GM18873 (cell line): ENCODE measurements around the gene KCNA2.

ENCODE experiments used
- ATAC-seq: cut with Tn5 transposase; IDR thresholded peaks from one replicate; pipeline ENCODE4 v1.9.1; 2021; ENCODE audit warnings: mild to moderate bottlenecking, moderate library complexity, moderate number of reproducible peaks; ENCODE audit not compliant: unreplicated experiment, low FRiP score

KCNA2 gene

DNA sequence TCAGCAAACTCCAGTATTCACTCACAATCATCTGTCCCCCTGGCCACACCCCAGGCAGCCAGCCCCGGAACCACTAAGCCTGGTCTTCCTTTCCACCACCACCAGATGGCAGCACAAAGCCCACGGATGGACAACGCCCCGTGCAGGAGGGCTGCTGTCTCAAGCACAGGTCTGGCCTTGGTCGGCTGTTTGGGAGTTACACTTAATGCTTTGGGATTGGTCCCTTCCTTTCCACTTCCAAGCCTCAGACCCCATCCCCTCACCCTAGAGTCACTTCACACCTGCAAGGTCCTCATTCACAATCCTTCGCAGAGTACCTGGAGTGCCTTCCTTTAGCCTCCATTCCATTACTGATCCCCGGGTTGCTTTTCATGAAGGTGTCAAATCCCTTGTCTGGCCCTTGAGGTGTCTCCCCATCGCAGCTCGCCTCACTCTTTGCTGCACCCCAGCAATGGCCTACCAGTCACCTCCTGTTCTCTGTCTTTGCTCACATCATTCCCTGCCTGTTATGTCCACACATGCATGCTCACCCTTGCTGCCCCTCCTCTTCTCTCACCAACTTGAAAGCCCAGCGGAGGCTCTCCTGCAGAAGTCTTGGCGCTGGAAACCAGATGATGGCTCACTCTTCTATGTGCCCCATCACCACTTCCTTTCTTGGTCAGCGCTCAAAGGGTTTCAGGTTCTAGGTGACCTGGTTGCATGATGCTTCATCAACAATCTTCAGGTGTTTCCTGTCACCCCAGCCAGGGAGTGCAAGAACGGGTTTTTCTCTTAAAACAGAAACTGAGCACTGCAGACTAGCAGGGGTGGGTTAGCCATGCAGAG is 24.9 kb upstream of the KCNA2 start:
- ATAC-seq = peak; percentile 48

DNA sequence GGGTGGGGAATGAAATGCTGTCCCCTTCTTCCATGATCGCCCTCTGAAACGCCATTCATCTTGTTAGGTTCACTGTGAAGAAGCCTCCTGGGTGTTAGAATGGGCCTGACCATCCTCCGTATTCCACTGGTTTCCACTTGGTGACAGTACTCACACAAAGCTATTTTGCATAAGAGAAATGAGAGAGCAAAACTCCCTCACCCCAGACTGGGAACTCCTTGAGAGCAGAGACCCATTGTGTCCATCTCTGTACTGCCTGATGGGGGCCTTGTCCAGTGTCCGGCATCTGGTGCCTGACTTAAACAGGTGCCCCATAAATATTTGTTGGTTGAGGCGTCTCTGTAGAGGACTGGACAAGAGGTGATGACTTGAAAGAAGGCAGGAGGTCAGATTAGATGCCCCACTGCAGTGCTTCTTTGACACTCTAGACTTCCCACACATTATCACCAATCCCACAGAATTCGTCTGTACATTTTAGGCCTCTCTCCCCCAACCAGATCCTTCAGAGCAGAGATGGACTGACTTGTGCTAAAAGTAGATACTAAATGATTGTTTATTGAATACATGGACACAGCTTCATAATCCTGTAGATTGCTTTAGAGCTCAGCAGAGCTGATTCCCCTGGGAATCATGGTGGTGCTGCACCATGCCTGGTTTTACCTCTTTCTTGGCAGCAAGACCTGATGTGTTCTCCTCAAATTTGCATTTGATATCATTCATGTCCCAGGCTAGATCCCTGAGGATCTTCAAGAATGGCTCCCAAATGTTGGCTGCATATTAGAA is 22.4 kb upstream of the KCNA2 start:
- ATAC-seq = no peak

DNA sequence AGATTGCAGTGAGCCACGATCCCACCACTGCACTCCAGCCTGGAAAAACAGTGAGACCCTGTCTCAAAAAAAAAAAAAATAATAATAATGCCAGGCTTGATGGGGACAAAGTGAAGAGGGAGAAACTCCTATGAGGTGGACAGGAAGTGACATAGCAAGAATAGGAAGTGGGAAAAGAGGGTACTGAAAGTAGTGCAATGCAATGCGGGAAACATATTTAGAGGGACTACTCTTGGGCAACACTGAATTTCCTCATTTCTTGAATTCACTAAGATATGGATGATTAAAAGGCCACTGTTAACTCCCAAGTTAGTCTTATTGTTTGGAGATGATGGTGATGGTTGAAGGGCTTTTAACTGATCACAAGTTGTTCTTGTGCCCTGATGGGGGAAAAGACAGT is 21.6 kb upstream of the KCNA2 start:
- ATAC-seq = no peak

DNA sequence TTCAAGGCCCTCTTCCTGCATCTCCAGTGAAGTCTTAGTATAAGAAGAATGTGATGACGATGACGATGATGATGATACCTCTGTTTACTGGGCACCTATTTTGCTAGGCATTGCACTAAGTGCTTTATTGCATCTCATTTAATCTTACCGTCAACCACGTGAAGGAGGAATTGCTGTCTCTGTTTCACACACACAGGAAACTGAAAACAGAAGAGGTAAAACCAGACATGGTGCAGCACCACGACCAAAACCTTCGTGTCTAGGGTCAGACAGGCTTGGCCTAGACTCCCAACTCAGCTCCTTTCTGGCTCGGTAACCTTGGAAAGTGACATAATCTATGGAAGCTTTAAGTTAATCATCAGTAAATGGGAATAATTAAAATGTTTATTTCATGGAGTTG is 20.7 kb upstream of the KCNA2 start:
- ATAC-seq = no peak

DNA sequence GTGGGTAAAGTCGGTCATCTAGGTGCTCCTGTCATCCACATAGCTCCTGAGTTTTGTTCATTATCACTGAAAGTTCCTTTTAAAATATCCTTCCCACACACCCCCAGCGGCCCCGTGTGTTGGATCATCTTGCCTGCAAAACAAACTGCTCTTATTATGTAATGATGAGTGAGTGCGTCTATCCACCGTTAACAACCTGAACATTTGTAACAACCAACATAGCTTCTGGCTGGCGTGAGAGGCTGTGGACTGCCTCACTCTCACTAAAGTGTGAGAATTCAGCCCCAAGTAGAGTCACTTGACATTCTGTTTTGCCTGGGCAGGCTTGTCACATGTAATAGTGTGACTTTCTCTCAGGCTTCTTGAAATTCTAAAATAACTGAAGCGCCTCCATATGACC is 14.5 kb upstream of the KCNA2 start:
- ATAC-seq = no peak

DNA sequence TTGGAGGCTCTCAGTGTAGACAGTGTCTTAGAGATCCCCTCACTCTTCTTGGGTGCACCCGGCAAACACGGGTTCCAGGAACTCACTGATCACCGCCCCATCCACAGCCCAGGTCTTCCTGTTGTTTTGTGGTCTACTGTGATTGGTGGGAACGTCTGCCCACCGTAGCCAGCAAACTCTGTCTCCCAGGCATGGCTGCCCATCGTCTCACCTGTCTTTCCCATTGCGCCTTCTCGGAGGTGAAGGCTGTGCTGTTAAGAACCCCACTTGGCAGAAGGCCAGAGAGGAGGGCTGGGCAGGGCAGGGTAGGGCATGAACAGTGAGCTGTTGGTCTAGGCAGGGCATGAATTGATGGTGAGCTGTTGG is 14.1 kb upstream of the KCNA2 start:
- no peak for ATAC-seq

DNA sequence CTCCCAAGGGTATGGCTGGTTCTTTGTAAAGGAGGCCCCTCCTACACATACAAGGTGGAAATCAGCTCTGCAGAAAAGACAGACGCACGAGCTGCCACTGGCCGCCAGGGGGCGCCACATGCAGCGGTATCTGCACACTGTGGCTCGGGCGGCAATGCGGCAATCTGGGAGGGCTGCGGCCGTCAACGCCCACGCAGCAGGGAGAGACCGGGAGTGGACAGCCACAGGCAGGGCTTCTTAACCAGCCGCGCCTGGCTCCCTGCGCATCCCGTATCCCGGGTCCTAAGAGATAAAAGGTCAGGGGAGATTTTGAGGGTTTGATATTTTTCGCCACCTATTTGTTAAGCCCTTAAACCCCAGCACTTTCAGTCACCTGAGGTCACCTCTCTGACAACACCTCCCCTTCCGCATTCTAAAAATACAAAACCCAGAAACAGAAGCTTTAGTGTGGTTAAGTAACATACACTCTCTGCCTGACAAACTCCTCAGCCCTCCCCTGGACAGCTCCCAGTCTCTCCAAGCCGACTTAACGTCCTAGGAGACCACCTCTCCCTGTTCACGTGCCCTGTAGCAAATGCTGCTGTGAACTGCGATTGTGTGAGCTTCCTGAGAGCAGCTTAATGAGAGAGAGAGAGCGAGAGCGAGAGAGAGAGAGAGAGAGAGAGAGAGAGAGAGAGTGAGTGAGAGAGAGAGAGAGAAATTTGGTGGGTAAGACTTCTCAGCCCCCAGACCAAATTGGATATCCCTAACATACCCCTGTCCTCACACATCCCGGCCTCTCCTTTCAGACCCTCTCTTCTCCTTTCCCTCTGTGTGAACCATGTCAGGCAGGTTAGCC is 13.5 kb upstream of the KCNA2 start:
- ATAC-seq = peak; percentile 70

DNA sequence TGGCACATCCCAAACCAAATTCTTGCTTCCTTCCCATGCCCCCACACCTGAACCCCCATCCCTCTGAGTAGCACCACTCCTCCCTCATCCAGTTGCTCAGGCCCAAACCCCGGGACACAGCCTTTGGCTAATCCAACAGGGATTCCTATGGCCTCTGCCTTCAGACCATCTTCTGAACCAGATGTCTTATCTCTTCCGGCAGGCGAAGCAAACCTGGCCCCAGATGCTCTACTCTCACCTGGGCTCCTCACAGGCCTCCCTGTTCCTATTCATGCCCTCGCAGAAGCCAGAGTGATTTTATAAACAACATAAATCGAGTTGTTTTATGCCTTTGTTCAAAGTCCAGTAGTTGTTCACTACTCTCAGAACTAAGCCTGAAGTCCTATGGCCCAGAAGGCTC is 12.5 kb upstream of the KCNA2 start:
- no peak for ATAC-seq

DNA sequence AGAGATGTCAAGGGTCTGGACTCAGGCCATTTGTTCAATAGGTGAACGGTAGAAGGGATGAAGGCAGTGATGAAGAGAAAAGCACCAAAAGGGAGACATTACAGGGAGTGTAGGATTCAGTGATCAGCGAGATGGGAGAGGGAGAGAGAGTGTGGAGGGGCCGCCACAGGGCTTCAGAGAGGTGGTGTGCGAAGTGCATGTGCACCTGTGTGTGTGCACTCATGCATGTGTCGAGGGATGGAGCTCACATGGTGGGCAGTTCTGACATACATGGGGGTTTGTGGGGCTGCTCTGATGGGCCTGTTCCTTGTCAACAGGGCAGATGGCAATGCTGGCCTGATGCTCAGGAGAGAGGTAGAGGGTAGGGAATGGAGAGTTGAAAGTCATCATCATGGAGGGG is 11.4 kb upstream of the KCNA2 start:
- no peak for ATAC-seq

DNA sequence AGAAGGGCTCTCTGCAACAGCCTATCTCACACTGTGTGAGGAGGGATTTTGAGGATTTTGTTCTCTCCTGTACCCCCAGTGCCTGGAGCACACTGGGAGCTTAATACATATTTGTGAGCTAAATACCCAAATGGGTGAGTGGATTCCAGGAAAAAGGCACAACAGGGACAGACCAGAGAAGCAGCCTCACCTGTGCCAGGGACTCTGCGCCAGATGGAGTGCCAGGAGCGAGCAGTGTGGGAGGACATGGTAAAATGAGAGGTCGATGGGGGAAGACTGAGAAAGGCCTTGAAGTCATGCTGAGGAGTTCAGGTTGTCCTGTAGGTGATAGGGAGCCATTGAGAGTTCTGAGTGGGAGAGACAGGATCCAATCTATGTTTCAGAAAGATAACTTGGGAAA is 11.0 kb upstream of the KCNA2 start:
- no peak for ATAC-seq

DNA sequence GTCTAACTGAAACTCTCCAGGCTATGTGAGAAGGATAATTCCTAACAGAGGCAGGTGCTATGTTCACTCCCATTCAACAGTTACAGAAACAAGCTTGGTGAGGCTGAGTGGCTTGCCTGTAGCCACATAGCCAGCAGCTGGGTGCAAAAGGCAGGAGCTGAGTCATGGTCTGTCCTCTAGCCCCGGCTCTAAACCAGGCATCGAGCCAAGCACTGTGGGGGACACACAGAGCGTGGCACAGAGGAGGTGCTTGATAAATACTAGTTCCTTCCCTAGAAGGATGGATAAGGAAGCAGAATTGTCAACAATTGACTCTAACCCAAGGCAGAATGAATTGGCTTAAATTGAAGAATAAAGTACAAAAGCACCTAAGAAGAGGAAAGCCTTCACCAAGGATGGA is 10.4 kb upstream of the KCNA2 start:
- ATAC-seq = no peak

DNA sequence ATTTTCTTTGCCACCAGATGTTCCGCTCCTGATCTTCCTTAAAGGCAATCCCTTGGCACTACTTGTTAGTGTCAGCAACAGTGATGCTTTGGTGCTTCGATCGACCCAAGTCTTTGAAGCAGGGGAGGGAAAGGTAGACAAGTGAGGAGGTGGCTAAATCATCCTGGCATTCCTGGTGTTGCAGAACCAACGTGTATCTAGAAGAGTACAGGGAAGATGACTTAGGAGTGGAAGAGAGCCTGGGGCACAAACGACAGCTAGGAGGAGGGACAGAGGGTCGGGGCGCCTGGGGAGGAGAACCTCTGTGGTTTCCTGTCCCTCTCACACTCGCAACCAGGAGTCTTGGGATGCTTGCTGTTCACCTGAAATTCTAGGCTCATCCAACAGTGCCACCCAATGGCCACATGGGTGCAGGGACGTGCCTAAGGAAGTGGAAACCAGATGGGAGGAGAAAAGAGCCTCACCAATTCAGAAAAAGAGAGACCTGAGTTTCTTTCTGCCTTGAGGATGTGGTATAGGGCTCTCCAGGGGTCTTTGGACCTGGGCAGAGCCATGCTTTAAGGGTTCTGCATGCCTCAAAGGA is 9.5 kb upstream of the KCNA2 start:
- ATAC-seq = no peak

DNA sequence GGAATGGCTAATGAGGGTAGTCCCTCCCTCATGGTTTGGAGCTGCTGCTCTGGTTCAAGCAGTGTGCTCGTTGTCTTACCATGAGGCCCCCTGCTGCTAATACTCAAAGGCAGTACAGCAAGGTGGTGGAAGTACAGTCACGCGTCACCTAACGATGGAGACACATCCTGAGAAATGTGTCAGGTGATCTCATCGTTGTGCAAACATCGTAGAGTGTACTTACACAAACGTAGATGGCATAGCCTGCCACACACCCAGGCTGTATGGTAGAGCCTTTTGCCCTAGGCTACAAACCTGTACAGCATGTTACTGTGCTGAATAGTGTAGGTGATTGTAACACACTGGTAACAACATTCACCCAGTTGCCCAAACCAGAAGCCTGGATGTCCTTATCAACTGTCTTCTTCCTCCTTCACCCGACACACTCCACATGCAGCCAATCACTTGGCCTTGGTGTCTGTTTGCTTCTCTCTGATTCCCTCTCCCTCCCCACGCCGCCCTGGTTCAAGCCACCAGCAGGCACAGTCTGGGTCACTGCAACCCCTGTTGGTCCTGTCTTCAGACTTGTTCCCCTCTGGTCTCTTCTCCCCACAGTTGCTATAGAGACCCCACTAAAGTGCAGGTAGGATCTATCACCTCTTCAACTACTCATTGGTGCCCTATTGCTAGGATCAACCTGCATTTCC is 6.0 kb upstream of the KCNA2 start:
- no peak for ATAC-seq

DNA sequence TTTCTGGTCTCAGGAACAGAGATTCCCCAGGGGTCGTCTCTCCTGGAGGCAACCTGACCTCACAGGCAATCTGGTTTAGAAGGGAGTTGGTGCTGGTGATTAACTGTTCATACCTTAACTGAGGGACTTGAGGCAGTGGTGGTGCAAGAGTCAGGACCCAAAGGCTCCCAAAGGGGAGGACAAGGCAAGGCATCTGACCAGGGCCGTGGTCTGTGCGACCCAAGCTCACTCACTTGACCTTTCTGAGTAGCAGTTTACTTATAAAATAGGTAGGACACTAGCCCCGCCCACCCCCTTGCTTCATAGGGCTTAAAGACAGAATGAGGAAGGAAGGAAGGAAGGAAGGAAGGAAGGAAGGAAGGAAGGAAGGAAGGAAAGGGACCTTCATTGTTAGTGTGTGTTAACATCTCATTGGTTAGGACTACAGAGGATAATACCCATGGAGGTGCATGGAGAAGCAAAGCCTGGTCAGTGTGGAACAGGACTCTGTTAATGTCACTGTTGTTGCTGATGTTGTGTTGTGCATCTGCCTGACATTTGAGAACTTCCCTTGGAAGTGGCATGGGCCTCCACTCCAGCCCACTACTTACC is 4.6 kb upstream of the KCNA2 start:
- ATAC-seq = no peak

DNA sequence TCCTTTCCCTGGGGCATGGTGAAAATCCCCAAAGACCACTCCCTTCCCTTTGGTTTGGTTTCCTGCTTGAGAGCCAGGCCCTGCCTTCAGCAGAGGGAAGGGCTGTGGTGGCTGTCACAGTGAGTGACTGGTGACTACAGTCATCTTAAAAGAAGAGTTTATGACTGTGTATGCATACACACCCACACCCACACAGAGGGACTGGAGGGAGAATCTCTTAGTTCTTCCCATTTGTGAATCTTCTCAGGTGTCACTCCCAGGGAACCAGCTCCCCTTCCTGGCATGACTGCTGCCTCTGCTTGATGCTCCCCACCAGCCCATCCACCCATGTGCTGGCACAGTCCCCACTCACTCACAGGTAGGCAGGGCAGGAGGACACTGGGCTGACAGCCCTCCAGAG is 3.9 kb upstream of the KCNA2 start:
- ATAC-seq = no peak

DNA sequence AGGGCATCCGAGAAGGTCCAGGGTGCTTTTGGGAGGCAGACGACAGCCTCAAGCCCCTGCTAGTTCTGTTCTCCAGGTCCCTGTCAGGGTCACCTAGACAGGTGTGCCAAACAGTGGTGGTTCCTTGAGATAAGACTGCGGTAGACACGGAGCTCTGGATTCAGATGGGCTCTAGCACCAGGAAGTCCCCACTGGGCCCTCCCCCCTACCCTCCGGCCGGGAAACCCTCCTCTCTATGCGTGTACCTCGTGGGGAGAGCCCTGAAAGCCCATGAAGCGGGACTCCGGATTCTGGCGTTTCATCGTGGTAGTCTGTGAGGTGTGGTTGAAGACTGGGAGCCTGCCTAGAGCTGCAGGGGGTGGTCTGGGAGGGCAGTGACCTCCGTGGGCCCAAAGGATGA is 2.1 kb upstream of the KCNA2 start:
- ATAC-seq = no peak

DNA sequence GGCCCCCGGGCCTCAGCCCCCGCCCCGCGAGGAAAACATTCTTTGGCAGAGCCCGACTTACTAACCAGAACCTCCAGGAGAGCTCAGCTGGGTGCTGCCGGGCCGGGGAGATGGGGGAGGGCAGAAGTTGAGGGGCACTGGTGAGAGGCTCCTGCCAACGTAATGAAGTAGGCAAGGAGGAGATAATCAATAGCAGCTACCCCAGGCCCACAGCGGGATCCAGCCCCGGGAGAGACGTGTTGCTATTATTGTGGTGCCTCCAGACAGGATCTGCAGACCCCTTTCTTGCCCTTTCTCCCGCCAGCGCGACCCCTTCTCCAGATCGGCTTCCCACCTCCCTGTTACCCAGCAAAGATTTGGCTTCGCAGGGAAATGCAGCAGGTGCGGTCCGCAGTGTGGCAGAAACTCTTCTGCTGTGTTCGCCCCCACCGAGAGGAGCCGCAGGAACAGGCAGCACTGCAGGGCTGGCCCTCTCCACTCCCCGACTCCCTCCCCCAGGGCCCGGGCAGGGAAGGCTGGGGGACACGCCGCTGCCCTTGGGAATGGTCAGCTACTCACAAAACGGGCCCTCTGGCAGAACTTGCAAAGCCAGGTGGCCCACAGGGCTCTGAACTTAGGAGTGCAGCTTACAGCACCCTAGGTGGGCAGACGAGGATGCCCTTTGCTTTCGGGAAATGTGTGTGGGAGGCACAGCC is 1.5 kb upstream of the KCNA2 start:
- ATAC-seq = no peak

DNA sequence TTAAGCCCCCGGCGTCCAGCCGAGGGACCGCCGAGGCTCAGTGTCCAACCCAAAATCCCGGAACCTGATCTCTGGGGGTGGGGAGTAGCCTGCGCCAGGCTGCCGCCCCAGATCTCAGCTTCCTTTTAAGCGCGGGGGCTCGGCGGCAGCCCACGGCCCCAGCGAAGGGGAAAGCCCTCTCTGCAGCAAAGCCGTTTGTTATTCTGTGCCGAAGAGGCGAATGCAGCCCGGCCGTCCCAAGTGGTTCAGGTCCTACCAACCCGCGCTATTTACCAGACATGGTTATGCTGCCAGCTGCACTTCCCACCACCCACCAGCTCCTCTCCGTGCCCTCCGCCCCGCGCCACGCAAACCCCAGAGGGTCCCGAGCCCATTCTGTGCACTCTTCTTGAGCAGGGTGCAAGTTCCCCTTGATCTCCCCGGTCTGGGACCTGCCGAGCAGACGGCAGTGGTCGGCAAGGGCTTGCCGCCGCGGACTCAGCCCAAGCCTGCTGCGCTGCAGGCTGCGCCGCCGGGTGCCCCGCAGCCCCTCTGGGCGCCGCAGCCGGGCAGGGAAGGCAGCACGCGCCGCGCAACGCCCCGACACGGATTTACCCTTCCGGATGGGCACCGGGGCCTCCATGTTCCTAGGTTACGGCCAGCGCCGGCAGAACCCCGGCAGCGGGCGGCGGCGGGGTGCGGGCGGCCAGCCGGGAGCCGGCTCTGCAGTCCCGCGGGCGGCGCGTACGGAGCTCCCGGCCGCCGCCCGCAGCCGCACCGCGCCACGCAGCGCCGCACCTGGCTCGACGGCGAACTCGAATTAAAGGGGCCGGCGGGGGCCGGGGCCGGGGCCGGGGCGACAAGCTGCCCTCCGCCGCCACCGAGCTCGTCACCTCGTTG is 738 bp upstream of the KCNA2 start:
- no peak for ATAC-seq
